HG02840 (cell line): ENCODE results near the gene P3H4.

Experiments
- ATAC-seq: cut with Tn5 transposase; IDR thresholded peaks from one replicate; pipeline ENCODE4 v1.9.1; 2021; ENCODE audit warnings: mild to moderate bottlenecking, moderate library complexity, moderate number of reproducible peaks; ENCODE audit not compliant: unreplicated experiment, low FRiP score

The P3H4 gene

GRCh38 chr17:41822216-41823140, 10.7 kb upstream of the P3H4 start:
- ATAC-seq, result no peak

DNA sequence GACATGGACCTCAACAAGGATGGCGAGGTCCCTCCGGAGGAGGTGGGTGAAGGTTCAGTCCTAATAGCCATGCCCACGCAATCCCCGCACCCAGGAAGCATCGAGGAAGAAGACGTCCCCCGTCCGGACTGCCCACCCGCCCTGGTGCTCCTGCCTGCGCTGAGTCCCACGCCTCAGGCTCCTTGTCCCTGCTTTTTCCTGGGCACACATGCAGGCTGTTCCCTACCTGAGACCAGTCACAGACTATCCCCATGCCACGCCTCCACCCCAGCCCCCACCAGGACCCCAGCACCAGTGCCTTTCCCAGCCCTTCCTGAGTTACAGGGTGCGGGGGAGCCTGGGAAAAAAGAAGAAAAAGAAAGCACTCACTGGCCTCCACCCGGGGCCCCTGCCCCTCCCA, 10.0 kb upstream of the P3H4 start:
- no peak for ATAC-seq

DNA sequence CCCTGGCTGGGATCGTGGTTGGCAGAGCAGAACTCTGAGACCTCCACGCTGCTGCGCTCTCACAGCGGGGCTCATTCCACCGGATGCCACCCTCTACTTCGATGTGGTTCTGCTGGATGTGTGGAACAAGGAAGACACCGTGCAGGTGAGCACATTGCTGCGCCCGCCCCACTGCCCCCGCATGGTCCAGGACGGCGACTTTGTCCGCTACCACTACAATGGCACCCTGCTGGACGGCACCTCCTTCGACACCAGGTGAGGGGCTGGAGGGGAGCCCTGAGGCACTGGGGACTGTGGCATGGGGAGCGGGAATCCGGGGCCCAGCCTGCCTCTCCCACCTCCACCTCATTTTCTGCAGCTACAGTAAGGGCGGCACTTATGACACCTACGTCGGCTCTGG, 6.3 kb upstream of the P3H4 start:
- no peak for ATAC-seq

DNA sequence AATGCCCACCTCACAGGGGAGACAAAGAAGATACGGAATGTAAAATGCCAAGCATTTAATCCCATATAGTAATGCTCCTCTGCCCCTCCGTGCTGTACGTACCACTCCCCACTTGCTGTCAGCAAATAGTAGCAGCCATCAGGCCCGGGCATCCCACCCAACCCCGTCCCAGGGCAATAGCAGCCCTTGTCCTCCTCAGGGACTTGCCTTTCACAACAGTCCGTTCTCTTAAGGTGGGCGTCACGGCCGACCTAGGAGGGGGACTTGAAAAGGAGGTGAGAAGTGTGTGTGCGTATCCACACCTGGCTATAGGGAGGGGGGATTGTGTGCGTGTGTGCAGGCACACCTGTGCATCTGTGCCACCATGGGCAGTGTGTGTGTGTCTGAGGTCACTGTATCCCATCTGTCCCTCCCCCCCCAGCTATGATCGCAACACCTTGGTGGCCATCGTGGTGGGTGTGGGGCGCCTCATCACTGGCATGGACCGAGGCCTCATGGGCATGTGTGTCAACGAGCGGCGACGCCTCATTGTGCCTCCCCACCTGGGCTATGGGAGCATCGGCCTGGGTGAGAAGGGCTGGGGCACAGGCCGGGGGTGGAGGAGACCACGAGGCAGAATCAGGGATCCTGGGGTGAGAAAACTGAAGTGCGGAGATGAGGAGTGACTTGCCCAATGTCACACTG, 5.0 kb upstream of the P3H4 start:
- no peak for ATAC-seq

DNA sequence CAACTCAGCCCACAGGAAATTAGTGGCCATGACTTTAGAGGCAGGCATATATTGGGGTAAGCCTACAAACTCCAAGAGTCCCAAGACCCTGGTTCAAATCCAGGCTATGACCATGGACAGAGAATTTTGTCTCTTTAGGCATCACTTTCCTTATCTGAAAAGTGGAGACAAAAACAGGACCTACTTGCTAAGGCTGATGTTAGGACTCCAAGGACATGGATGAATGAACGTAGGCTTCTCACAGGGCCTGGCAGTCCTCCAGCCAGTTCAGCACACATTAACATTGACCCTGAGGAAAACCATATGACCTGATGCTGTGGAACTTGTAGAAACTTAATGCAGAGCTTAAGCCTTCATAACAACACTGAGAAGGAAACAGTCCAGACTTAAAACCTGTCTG, 2.4 kb upstream of the P3H4 start:
- no peak for ATAC-seq

GRCh38 chr17:41813699-41814124, 2.0 kb upstream of the P3H4 start:
- ATAC-seq, result no peak

DNA sequence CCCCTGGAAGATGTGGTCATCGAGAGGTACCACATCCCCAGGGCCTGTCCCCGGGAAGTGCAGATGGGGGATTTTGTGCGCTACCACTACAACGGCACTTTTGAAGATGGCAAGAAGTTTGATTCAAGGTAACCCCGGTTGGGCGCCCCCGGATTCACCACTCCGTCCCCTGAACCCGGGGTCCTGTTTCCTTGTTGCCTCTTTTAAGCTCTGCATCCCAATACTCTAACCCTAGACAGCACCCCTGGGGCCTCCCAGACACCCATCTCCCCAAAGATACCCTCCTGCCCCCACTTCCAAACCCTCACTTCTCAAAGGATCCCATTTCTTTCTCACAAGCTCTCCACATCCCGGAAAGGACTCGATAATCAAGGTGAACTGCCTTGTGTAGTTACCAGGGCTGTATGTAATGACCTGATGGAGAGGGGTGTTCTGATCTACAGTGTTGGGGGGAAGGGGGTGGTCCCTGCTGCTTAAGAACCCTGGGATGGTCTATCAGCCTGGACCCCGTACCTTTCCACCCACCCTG, 1.5 kb upstream of the P3H4 start:
- no peak for ATAC-seq

- no peak for ATAC-seq
Observed at GRCh38 chr17:41812381-41813151, 817 bp upstream of the P3H4 start, which contains the start of gene FKBP10. TSS of gene FKBP10 (plus strand) at chr17:41813004. CDS start at chr17:41813035, 31 bp downstream.

GRCh38 chr17:41810659-41811548, 845 bp downstream of the P3H4 start:
- ATAC-seq, result no peak

- ATAC-seq, result no peak
Observed at GRCh38 chr17:41806685-41807445, 4.9 kb downstream of the P3H4 start.

GRCh38 chr17:41803049-41804020, 8.4 kb downstream of the P3H4 start:
- no peak for ATAC-seq

DNA sequence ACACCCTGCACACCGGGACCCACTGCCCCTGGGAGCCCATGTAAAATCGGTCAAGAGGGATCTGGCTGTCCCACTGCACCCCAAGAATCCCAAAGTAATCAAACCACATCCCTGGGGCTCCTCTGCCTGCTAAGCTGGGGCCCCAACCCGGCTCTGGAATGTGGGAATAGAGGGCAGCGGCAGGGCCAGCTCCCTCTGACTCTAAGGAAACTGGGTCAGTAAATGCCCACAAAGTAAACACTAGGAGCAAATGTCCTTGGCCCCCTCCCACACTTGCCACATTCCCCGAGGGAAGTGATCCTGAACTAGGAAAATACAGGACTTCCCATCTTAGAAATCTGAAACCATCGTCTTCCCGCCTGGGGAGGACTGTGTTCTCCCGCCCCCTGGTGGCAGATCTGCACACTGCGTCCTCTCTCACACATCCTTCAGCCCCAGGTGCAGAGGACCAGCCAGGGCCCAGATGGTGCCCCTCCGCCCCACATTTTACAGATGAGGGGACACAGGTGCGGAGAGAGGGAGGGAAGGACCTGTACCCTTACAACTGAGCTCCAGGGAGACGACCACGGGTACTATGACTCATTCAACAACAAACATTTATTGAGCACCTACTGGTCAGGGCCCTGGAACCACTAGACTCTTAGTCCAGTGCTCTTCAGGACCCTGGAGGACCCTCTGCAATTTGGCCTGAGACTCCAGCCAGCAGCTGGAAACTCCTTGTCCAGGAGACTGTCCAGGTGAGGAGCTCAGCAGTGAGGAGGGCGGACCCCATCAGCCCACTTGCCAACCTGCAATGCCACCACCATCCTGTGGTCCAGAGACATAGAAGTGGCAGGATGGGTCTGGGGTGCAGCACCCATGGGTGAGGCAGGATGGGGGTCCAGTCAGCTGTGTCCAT, 10.1 kb downstream of the P3H4 start:
- no peak for ATAC-seq

GRCh38 chr17:41800601-41801373, 11.0 kb downstream of the P3H4 start:
- no peak for ATAC-seq

GRCh38 chr17:41799366-41799765, 12.4 kb downstream of the P3H4 start:
- ATAC-seq, result no peak

GRCh38 chr17:41797377-41797776, 14.4 kb downstream of the P3H4 start:
- no peak for ATAC-seq
